Uterus (tissue), 4 donors: ENCODE data around the gene ADM. TPM values are rescaled to one million over a fixed set of nuclear protein-coding genes. Genes with fewer than 3 reads are reported as not detected.

ENCODE experiments used
- DNase-seq, 2 donors: peaks; one replicate each; pipeline ENCODE4 v3.0.0-alpha.2; 2019 to 2020
- H3K27ac ChIP-seq, 2 donors: fragments of 200-600 bp; sonication (generic); 1 replicate in 1 of 2; 2 replicates in 1 of 2; pipeline ENCODE4 v1.5.1; 2016 to 2018
- H3K27me3 ChIP-seq, 2 donors: fragments of 200-600 bp; sonication (generic); one replicate each; pipeline ENCODE4 v1.5.1; 2018 to 2019; ENCODE audit warnings: control low read depth in 1 of 2
- H3K36me3 ChIP-seq, 2 donors: fragments of 200-600 bp; sonication (generic); one replicate each; pipeline ENCODE4 v1.5.1; 2019; ENCODE audit warnings: control low read depth in 1 of 2
- H3K4me1 ChIP-seq, 2 donors: fragments of 200-600 bp; sonication (generic); one replicate each; pipeline ENCODE4 v1.5.1; 2018 to 2019; ENCODE audit warnings: control low read depth in 1 of 2
- H3K4me3 ChIP-seq, 2 donors: fragments of 200-600 bp; sonication (generic); 1 replicate in 1 of 2; 2 replicates in 1 of 2; pipeline ENCODE4 v1.5.1; 2018 to 2019; ENCODE audit warnings: mild to moderate bottlenecking in 1 of 2
- H3K9me3 ChIP-seq, 2 donors: fragments of 200-600 bp; sonication (generic); one replicate each; pipeline ENCODE4 v1.5.1; 2019; ENCODE audit warnings: control low read depth in 1 of 2
- CTCF ChIP-seq, 4 experiments: fragments of 200-600 bp in 2 of 4; fragments of 450-650 bp in 2 of 4; sonication (generic) in 2 of 4; IDR thresholded peaks; one replicate each; pipeline ENCODE4 v1.5.1; 2016 to 2019; ENCODE audit warnings: antibody characterized with exemption in 4 of 4, mild to moderate bottlenecking in 2 of 4, moderate library complexity in 1 of 4
- POLR2A ChIP-seq, 2 donors: fragments of 450-650 bp; IDR thresholded peaks; one replicate each; pipeline ENCODE4 v1.6.1; 2016; ENCODE audit warnings: antibody characterized with exemption in 2 of 2, mild to moderate bottlenecking in 1 of 2, moderate library complexity in 1 of 2
- intact Hi-C: fragments of 100-400 bp; cut with DNase I; formaldehyde crosslinking; loops from one replicate; pipeline ENCODE4 v1.15.1; 2023; ENCODE audit warnings: low total_unique reads
- total RNA-seq, 4 donors: library from RNA; depleted of rRNA in 3 of 4; stranded (reverse); fragments of >200 nt in 3 of 4; gene quantifications; one replicate each; pipeline versions ENCODE4 v1.1.0 to v1.2.4, GENCODE V29; 2014 to 2023
- donor health status: DM: yes; HTN: yes; CAD: no.

Gene ADM
- total RNA-seq, 4 donors from 2014 or later: 27.9 to 151 (median 47.2) TPM

GRCh38 chr11:10329935-10330334 is 25.1 kb downstream of the ADM start:
- Histone ChIP-seq H3K4me3 (no peak overlapping the region), H3K27ac (no peak overlapping the region), H3K9me3 (no peaks in the 10 kb centered on the region), H3K36me3 (no peaks in the 10 kb centered on the region), H3K4me1 (peaks cover 2 to 9% of the 10 kb centered on the region in 2 donors), H3K27me3 (no peaks in the 10 kb centered on the region)
- intact Hi-C loops: loop anchor here (10.0 kb wide), 1 partner anchor 575 kb away; no protein-coding TSS in a partner anchor
- no peak for DNase-seq
- TF ChIP-seq POLR2A (IDR thresholded peaks at IDR 0.05): no peak
- TF ChIP-seq CTCF (IDR thresholded peaks at IDR 0.05): no peak

DNA sequence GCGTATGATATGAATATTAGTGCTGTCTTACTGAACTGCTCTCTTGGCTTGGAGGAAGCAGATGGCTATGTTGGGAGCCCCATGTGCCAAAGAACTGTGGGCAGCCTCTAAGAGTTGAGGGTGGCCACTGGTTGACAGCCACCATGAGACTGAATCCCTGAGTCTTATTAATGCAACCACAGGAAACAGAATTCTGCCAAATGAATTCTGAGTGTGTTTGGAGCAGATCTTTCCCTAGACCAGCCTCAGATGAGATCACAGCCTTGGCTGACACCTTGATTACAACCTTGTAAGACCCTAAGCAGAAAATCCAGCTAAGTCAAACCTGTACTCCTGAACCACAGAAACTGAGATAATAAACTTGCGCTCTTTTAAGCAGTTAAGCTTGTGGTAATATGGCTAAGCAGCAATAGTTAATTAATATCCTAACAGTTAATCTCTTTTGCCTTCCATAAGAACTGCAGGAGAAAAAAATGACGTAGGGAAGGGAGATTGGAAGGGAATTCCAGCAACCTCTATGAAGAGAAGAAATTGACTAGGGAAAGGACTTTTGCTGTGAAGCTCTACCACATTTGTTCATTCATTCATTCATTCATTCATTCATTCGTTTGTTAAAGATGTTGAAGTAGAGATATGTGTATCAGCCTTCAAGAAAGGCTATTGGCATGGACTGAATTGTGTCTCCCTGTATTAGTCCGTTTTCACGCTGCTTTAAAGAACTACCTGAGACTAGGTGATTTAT is 26.8 kb downstream of the ADM start:
- Histone ChIP-seq H3K36me3 (no peaks in the 10 kb centered on the region), H3K4me1 (no peaks in the 10 kb centered on the region), H3K27me3 (no peaks in the 10 kb centered on the region), H3K4me3 (no peak overlapping the region), H3K9me3 (no peaks in the 10 kb centered on the region), H3K27ac (no peak overlapping the region)
- TF ChIP-seq POLR2A (IDR thresholded peaks at IDR 0.05): no peak
- TF ChIP-seq CTCF (IDR thresholded peaks at IDR 0.05): no peak
- DNase-seq: no peak
- intact Hi-C loops: no loop called here

GRCh38 chr11:10333490-10333889 is 28.6 kb downstream of the ADM start:
- intact Hi-C loops: no loop called here
- no peak for TF ChIP-seq CTCF (IDR thresholded peaks at IDR 0.05)
- TF ChIP-seq POLR2A (IDR thresholded peaks at IDR 0.05): no peak

DNA sequence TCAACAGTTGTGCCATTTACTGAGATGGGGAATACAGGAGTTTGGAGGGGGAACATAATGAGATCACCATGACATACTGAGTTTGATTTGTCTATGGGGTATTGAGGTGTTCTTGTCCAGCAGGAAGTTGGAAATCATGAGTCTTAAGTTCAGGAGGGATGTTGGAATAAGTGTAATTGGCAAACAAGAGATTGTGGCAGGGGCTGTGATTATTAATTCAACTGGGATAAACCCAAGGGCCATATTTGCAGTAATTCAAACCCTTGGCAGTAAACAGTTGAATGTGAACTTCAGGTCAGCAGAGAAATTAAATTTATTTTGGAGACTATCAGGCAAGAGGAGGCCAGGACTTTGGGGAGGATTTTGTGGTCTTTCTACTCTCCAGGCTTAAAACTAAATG is 33.4 kb downstream of the ADM start:
- TF ChIP-seq CTCF (IDR thresholded peaks at IDR 0.05) (no peak), POLR2A (IDR thresholded peaks at IDR 0.05) (no peak)
- Histone ChIP-seq H3K27ac (no peak overlapping the region), H3K4me3 (no peak overlapping the region), H3K36me3 (no peaks in the 10 kb centered on the region), H3K9me3 (no peaks in the 10 kb centered on the region), H3K27me3 (no peaks in the 10 kb centered on the region), H3K4me1 (no peaks in the 10 kb centered on the region)
- intact Hi-C loops: no loop called here
- no peak for DNase-seq

More at GRCh38 chr11:10333490-10333889, 28.6 kb downstream of the ADM start:
- no peaks in the 10 kb centered on the region for H3K4me1 ChIP-seq
- H3K36me3 ChIP-seq: no peaks in the 10 kb centered on the region
- H3K4me3 ChIP-seq: no peak overlapping the region
- no peak for DNase-seq
- H3K27ac ChIP-seq: no peak overlapping the region
- H3K27me3 ChIP-seq: no peaks in the 10 kb centered on the region
- no peaks in the 10 kb centered on the region for H3K9me3 ChIP-seq

DNA sequence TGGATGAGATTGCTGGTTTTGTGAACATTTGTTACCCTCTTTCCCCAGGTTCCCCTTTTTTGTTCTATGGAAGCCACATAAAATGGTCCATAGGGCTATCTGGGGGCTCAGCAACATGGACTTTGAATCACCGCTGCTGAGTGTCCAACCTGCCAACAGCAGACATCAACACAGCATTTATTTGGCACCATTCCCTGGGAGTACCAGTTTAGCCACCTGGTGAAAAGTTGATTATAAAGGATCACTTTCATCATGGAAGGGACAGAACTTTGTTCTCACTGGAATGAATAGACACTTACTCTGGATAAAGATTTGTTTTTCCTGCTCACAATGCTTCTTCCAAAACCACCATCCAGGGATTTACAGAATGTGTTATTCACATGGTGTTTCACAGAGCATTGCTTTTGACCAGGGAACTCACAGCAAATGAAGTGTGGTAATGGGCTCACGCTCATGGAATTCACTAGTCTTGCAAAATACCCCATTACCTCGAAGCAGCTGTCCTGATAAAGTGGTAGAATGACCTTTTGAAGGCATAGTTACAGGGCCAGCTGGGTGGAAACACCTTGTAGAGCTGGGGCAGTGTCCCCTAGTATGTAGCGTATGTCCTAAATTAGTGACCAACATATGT is 43.9 kb downstream of the ADM start:
- no peak for DNase-seq
- TF ChIP-seq CTCF (IDR thresholded peaks at IDR 0.05) (no peak), POLR2A (IDR thresholded peaks at IDR 0.05) (no peak)
- H3K27me3 ChIP-seq: no peaks in the 10 kb centered on the region
- intact Hi-C loops: no loop called here
- H3K4me1 ChIP-seq: no peaks in the 10 kb centered on the region
- H3K4me3 ChIP-seq: no peak overlapping the region
- no peaks in the 10 kb centered on the region for H3K9me3 ChIP-seq
- no peaks in the 10 kb centered on the region for H3K36me3 ChIP-seq
- H3K27ac ChIP-seq: no peak overlapping the region
